Mucosa of rectum (tissue), 2 donors: ENCODE data around the gene TIMM10.
A peak's percentile ranks its signal among the peaks of the same experiment; 100 is the strongest.

ENCODE experiments used
- H3K27ac ChIP-seq, 2 donors: one replicate each; pipeline ENCODE4 v1.7.0; 2013; ENCODE audit warnings: inconsistent platforms in 2 of 2, low read depth in 2 of 2, low read length in 2 of 2
- H3K27me3 ChIP-seq, 2 donors: one replicate each; pipeline ENCODE4 v1.7.0; 2013; ENCODE audit warnings: low read length in 2 of 2; ENCODE audit not compliant: control insufficient read depth in 2 of 2, insufficient read depth in 2 of 2
- H3K36me3 ChIP-seq, 2 donors: one replicate each; pipeline ENCODE4 v1.7.0; 2013; ENCODE audit warnings: low read length in 2 of 2; ENCODE audit not compliant: control insufficient read depth in 2 of 2, insufficient read depth in 2 of 2
- H3K4me1 ChIP-seq, 2 donors: one replicate each; pipeline ENCODE4 v1.7.0; 2013; ENCODE audit warnings: low read length in 2 of 2, mild to moderate bottlenecking in 1 of 2; ENCODE audit not compliant: control insufficient read depth in 2 of 2, insufficient read depth in 2 of 2
- H3K4me3 ChIP-seq, 2 donors: one replicate each; pipeline ENCODE4 v1.7.0; 2013; ENCODE audit warnings: low read length in 2 of 2
- H3K9ac ChIP-seq, 2 donors: one replicate each; pipeline ENCODE4 v1.7.0; 2013; ENCODE audit warnings: low read length in 2 of 2, low read depth in 1 of 2, mild to moderate bottlenecking in 1 of 2
- H3K9me3 ChIP-seq, 2 donors: one replicate each; pipeline ENCODE4 v1.7.0; 2013; ENCODE audit warnings: low read length in 2 of 2; ENCODE audit not compliant: control insufficient read depth in 2 of 2
- donor health status: healthy.
- donor health status: Normal muscosa, but diverticular disease.

Gene TIMM10

DNA sequence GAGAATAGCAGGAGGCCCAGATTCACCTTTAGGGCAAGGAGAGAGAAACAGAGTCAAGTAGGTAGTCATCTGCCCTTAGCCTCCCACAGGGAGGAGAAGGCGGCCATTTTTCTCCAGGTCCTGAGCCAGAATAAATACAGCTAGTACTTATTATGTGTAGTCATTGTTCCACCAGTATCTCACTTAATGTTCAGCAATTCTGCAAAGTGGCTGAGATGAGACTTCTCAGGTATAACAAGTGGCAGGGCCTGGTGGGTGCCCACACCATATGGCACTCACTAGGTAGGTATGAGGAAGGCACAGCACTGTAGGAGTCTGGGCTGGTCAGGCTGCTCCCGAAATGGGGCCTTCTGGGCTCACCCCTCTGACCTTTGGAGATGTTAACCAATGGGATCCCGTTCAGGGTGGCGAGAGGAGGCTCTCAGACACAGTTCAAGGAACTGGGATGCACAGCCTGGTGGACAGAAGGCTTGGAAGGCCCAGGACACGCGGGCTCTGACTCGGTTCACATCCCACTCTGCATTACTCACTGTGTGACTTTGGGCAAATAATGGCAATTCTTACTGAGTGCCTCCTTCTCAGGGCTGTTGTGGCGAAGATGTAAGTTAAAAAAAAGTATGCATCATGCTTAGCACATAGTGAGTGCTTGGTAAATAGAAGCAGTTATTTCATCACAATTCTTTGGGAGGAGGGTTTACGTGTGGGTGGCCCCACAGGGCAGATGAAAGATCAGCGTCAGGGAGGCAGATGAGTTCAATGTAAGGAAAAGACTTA lies 45.1 kb downstream of the TIMM10 start:
- no peak overlapping the region for H3K27ac ChIP-seq
- peaks cover 11 to 17% of the 10 kb centered on the region in 2 donors for H3K36me3 ChIP-seq

DNA sequence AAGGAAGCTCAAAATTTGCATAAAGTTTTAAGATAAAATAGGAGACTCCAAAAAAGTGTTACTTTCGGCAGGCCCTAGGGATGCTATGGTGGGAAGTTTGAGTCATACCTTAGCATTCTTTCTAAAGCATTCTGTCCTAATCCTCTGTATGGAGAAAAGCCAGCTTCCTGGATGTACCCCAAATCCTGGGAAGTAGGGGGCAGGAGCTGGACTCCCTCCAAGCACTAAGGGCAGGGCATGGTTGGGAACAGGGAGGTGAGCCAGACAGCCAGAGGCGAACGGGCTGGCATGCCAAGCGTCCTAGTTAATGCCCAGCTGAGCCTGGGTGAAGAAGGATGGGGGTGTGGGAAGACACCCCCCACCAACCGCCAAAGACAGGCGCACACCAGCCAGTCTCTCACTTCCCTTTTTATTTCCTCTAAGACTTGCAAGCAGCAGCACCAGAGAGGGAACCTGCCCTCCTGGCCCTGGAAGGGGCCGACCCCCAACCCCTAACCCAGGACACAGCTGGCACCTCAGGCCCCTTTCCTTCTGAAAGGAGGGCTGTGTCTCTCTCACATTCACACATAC lies 46.3 kb downstream of the TIMM10 start:
- Histone ChIP-seq H3K27ac (no peak overlapping the region), H3K4me3 (no peak overlapping the region), H3K9ac (no peak overlapping the region), H3K36me3 (peaks cover 11 to 17% of the 10 kb centered on the region in 2 donors), H3K9me3 (no peaks in the 10 kb centered on the region), H3K27me3 (peaks cover 4 to 7% of the 10 kb centered on the region in 2 donors), H3K4me1 (peaks cover 0 to 3% of the 10 kb centered on the region in 2 donors)

More for the DNA sequence above, 45.1 kb downstream of the TIMM10 start:
- no peak overlapping the region for H3K4me3 ChIP-seq
- H3K27me3 ChIP-seq = peaks cover 4 to 7% of the 10 kb centered on the region in 2 donors
- no peak overlapping the region for H3K9ac ChIP-seq
- peaks cover 0 to 3% of the 10 kb centered on the region in 2 donors for H3K4me1 ChIP-seq
- H3K9me3 ChIP-seq = no peaks in the 10 kb centered on the region

DNA sequence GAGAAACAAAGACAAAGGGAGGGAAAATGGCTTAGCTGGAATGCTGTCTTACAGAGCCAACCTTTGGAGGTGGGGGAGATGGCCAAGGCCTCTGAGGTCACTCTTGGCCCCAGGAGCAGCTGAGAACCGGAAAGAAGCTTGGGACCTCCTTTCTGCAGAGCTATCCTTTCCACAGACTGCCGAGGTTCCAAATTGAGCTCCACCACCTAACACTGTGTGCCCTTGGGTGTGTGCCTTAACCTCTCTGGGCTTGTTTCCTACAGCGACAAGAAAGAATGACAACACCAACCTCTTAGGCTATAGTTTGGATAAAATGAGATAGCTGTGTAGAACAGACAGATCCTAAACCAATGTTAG lies 47.0 kb downstream of the TIMM10 start:
- Histone ChIP-seq H3K36me3 (peaks cover 11 to 15% of the 10 kb centered on the region in 2 donors), H3K27ac (no peak overlapping the region), H3K9ac (no peak overlapping the region), H3K9me3 (no peaks in the 10 kb centered on the region), H3K27me3 (peaks cover 4 to 7% of the 10 kb centered on the region in 2 donors), H3K4me1 (peaks cover 0 to 3% of the 10 kb centered on the region in 2 donors), H3K4me3 (no peak overlapping the region)

DNA sequence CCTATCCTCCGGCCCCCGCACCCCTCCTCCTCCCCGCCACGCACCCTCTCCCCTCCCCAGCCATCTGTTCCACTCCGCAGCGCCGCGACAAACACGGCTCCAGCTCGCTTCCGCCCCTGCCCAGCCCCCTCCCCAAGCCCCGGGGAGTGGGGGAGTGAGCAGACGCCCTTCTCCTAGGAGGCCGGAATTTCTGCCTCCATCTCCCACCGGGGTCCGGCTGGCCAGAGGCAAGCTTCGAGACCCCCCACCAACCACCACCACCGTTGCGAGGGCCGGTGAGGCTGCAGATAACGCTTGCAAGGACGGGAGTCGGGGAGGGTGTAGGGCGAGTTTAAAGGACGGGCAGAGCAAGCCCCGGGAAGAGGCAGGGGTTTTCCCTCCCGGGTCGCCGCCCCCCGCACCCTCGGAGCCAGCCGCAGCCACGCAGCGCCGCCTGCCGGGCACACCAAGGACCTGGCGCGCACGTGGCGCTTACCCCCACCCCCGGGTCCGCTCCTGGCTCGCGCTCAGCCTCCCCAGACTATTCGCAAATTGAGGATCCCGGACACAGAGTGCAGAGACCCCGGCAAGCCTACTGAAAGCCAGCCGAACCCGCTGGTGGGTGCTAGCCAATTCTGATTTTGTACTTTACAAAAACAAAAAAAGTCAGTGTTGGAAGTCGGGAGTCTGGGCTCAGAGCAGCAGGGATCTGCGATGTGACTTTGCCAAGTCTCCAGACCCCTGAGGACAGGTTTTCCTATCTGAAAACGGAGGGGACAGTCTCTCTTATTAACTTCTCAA lies 47.6 kb downstream of the TIMM10 start:
- Histone ChIP-seq H3K4me1 (peaks cover 0 to 3% of the 10 kb centered on the region in 2 donors), H3K9me3 (no peaks in the 10 kb centered on the region), H3K36me3 (peaks cover 8 to 15% of the 10 kb centered on the region in 2 donors), H3K4me3 (peak overlapping the region in 1 of 2 donors; percentile 27), H3K27me3 (peaks cover 4 to 7% of the 10 kb centered on the region in 2 donors), H3K27ac (no peak overlapping the region), H3K9ac (no peak overlapping the region)

DNA sequence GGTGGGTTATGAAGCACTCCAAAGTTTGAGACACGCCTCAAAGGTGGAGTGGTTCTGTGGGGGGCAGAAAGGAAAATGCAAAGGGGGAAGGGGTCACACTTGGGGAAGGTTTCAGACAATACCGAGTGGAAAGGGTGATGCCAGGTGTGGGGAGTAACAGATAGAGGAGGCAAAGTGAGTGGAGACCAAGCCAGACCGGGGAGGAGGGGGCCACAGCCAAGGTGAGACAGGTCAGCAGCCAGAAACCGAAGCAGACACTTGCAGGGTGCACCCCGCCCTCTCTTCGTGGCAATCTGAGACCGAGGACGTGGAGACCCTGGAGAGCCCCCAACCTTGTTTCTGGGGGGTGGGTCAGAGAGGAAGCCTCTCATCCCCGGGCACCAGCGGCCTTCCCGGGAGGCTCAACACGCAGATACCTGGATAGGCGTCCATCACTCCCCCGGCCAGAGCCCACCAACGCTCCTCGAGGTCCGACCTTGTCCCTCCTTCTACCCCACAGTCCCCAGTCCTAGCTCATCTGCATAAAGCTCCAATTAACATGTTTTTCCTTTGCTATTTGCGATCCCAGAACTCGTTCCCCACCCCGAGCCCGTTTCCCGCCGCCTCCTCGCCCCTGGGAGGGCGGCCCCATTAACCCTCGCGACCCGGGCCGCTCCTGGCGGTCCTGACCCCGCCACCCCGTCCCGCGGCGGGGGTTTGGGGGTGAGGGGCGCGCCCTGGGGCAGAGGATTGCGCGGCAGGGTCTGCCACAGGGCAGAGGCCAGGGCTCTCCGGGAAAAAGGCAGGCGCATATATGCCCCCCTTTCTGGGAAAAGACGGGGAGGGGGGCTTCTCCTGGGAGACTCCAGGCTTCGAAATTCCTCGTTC lies 48.4 kb downstream of the TIMM10 start:
- Histone ChIP-seq H3K4me1 (peaks cover 0 to 5% of the 10 kb centered on the region in 2 donors), H3K27ac (no peak overlapping the region), H3K4me3 (no peak overlapping the region), H3K9me3 (no peaks in the 10 kb centered on the region), H3K36me3 (peaks cover 3 to 12% of the 10 kb centered on the region in 2 donors), H3K27me3 (peaks cover 4 to 7% of the 10 kb centered on the region in 2 donors), H3K9ac (no peak overlapping the region)

DNA sequence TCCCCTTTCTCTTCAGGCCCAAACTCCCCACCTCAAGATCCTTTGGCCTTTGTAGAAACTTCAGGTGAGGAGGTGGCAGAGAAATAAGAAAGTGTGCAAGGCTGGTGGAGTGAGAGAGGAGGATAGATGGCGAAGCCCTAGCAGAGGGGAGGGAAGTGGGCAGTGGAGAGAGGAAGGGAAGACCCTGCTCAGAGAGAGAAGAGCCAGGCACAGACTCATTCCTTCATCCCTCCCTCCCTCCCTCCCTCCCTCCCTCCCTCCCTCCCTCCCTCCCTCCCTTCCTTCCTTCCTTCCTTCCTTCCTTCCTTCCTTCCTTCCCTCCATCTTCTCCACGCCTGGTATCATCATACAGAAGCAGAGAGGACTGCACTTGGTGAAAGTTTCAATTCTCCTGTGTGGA lies 49.2 kb downstream of the TIMM10 start:
- Histone ChIP-seq H3K9ac (no peak overlapping the region), H3K27ac (no peak overlapping the region), H3K4me1 (peaks cover 7 to 13% of the 10 kb centered on the region in 2 donors), H3K4me3 (no peak overlapping the region), H3K36me3 (peaks cover 0 to 9% of the 10 kb centered on the region in 2 donors), H3K27me3 (peaks cover 4 to 7% of the 10 kb centered on the region in 2 donors), H3K9me3 (no peaks in the 10 kb centered on the region)

DNA sequence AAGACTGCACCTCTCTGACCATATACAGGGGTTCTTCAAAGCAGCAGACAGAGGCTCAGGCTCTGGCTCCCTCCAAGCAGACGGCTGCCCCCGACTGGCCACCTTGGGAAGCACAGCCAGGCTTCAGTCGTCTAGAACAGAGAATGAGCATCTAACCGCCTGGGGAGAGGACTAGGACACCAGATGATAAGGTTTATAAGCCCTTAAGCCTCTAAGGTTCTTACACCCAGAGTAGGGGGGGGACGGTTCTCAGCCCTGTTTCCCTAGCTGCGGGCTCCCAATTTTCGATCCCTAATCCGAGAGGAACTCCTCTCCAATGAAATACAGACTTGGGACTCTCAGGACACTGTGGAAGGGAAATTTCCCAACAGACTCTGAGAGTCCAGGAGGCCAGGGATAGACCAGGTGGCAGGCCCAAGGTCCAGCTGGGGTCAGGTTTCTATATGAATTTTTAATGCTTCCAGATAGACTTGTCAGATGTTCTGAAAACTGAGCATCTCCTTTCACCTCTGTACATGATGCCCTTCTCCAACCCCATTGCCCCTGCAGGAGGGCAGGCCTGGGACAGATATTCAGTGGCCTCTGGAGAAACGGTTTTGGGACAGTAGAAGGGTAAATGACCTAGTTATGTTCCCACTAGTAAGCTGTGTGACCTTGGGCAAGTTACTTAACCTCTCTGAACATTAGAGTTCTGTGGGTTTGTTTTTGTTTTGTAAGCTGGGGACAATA lies 50.0 kb downstream of the TIMM10 start:
- Histone ChIP-seq H3K36me3 (peaks cover 0 to 6% of the 10 kb centered on the region in 2 donors), H3K27me3 (peaks cover 4 to 8% of the 10 kb centered on the region in 2 donors), H3K4me1 (peaks cover 13 to 20% of the 10 kb centered on the region in 2 donors), H3K4me3 (no peak overlapping the region), H3K9ac (no peak overlapping the region), H3K27ac (no peak overlapping the region), H3K9me3 (no peaks in the 10 kb centered on the region)

DNA sequence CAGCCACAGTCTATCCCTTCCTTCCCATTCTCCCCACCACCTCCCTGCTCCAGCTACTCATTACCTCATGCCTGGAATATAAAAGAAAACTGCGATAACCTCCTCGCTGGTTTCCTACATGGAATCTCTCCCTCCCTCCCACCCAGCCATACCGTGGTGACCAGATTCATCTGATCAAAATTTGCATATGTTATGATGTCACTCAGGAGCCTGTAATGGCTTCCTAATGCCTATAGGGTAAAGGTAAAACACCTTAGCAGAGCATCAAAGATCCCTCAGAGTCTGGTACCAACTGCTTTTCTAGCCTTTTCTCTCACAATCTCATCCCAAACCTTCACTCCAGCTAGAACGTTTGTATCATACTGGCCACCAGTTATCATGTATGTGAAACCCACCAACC lies 50.6 kb downstream of the TIMM10 start:
- Histone ChIP-seq H3K9ac (no peak overlapping the region), H3K4me3 (no peak overlapping the region), H3K27me3 (peaks cover 4 to 8% of the 10 kb centered on the region in 2 donors), H3K9me3 (no peaks in the 10 kb centered on the region), H3K4me1 (peaks cover 13 to 20% of the 10 kb centered on the region in 2 donors), H3K27ac (no peak overlapping the region), H3K36me3 (peaks cover 0 to 1% of the 10 kb centered on the region in 2 donors)

DNA sequence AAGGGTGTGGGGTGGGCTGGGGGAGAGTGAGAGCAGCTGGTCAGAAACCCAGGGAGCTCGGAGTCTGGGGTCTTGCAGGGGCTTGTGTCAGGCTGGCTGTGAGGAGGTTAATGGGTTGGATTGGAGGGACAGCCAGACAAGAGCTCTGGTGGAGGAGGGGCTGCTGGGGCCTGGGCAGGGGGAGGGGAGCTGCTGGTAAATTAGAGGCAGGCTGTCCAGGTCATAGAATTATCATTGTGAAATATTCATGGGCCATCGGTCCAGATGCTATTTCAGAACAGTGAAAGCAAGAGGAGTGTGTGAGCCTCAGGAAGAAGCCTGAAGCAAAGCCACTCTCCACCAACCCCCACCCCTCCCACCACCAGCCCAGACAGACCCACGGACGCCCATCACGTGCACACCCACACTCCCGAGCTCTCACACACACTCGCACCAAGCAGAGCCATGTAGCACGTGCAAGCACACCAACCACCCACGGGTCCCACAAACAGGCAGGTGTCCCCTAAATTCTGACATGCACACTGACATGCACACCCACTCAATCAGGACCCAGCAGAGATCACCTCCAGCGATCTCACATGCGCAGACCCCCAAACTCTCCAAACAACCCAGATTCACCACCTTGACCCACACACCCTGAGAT lies 51.4 kb downstream of the TIMM10 start:
- Histone ChIP-seq H3K27ac (no peak overlapping the region), H3K4me3 (no peak overlapping the region), H3K9me3 (no peaks in the 10 kb centered on the region), H3K9ac (no peak overlapping the region), H3K27me3 (peaks cover 4 to 11% of the 10 kb centered on the region in 2 donors), H3K4me1 (peaks cover 13 to 20% of the 10 kb centered on the region in 2 donors), H3K36me3 (no peaks in the 10 kb centered on the region)
